HG02885 (cell line): ENCODE results near the gene FOXJ3.

Experiments used
- ATAC-seq: cut with Tn5 transposase; IDR thresholded peaks from one replicate; pipeline ENCODE4 v1.9.1; 2021; ENCODE audit warnings: mild to moderate bottlenecking; ENCODE audit not compliant: unreplicated experiment, poor library complexity

FOXJ3 gene

GRCh38 chr1:42206164-42206563 is 128.9 kb downstream of the FOXJ3 start:
- no peak for ATAC-seq

- no peak for ATAC-seq
These were observed 133.0 kb downstream of the FOXJ3 start for GRCh38 chr1:42201986-42202385.

- ATAC-seq, result no peak
These were observed 136.8 kb downstream of the FOXJ3 start for GRCh38 chr1:42198251-42198650.

GRCh38 chr1:42195841-42196240 is 139.2 kb downstream of the FOXJ3 start:
- ATAC-seq, result no peak

- ATAC-seq, result no peak
These were observed 142.9 kb downstream of the FOXJ3 start for GRCh38 chr1:42192106-42192505.

- no peak for ATAC-seq
These were observed 143.7 kb downstream of the FOXJ3 start for GRCh38 chr1:42191319-42191718.

- ATAC-seq, result no peak
These were observed 144.8 kb downstream of the FOXJ3 start for GRCh38 chr1:42189931-42190853.

GRCh38 chr1:42186152-42186551 is 148.9 kb downstream of the FOXJ3 start:
- no peak for ATAC-seq

GRCh38 chr1:42184616-42185015 is 150.4 kb downstream of the FOXJ3 start:
- ATAC-seq, result no peak

GRCh38 chr1:42183957-42184268 is 151.1 kb downstream of the FOXJ3 start:
- ATAC-seq, result no peak

- no peak for ATAC-seq
These were observed 151.7 kb downstream of the FOXJ3 start for GRCh38 chr1:42183210-42183956.

GRCh38 chr1:42181687-42182086 is 153.3 kb downstream of the FOXJ3 start:
- no peak for ATAC-seq

- ATAC-seq, result no peak
These were observed 155.1 kb downstream of the FOXJ3 start for GRCh38 chr1:42179900-42180329.

GRCh38 chr1:42179275-42179674 is 155.8 kb downstream of the FOXJ3 start:
- no peak for ATAC-seq

- no peak for ATAC-seq
These were observed 156.8 kb downstream of the FOXJ3 start for GRCh38 chr1:42178249-42178648.

GRCh38 chr1:42177541-42177981 is 157.5 kb downstream of the FOXJ3 start:
- no peak for ATAC-seq

- ATAC-seq, result no peak
These were observed 158.0 kb downstream of the FOXJ3 start for GRCh38 chr1:42176902-42177519.

GRCh38 chr1:42175314-42176054 is 159.6 kb downstream of the FOXJ3 start:
- no peak for ATAC-seq

GRCh38 chr1:42173961-42174735 is 160.9 kb downstream of the FOXJ3 start:
- ATAC-seq, result no peak
